GM18907 (cell line): Measurements from ENCODE around the gene CACNA2D2.

Experiments
- ATAC-seq: cut with Tn5 transposase; IDR thresholded peaks from one replicate; pipeline ENCODE4 v1.9.1; 2021; ENCODE audit warnings: mild to moderate bottlenecking, moderate library complexity; ENCODE audit not compliant: unreplicated experiment

The CACNA2D2 gene

DNA sequence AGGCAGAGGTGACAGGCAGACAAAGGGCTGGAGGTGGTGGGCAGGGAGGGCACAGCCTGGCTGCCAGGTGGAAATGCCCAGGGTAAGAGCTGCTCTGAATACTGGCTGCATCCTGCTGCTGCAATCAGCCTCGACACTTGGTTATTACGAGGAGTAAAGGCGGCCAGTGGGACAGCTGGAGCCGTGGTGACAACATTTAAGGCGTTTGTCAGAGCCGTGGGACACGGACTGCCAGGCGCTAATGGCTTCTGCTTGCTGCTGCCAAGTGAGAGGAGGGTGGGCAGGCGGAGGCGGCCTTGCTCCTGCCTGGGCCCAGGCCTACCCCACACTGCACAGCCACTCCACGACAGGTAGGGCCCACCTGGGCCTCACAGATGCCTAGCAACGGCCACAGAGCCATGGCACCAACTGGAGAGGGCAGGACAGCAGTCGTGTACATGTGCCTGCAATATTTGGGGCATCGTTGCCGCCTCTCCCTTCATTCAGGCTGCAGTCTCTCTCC is 94.9 kb downstream of the CACNA2D2 start:
- no peak for ATAC-seq

DNA sequence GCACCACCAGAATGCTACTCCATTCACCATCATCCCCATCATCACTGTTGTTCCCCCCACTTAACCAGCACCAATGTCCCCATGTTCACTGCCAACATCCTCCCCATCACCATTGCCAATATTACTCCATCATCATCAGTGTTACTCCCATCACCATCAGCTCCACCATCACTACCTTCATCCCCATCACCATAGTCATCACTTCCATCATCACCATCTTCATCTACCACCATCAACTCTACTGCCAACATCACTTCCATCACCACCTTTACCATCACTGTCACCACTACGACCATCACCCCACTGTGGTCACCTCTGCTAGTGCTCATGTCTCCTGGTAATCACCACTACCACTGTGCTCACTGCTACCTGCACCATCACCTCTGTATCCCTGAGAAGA is 96.9 kb downstream of the CACNA2D2 start:
- no peak for ATAC-seq

DNA sequence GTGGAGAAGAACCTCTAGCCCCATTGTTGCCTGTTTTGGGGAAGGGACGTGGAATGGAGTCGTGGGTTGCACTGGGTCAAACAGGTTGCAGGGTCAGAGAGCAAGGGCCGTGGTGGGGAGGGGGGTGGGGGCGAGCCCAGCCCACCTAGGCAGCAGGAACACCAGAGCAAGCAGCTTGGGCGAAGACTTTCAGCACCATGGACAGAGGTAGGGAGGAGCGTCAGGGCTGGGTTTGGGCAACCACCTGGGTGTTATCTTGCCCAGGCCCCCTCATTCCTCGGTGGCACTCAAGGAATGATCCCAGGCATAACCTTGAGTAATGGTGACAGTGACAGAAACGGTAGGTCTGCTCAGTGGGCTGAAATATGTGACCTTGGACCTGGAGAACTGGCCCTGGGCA is 98.2 kb downstream of the CACNA2D2 start:
- ATAC-seq = no peak

DNA sequence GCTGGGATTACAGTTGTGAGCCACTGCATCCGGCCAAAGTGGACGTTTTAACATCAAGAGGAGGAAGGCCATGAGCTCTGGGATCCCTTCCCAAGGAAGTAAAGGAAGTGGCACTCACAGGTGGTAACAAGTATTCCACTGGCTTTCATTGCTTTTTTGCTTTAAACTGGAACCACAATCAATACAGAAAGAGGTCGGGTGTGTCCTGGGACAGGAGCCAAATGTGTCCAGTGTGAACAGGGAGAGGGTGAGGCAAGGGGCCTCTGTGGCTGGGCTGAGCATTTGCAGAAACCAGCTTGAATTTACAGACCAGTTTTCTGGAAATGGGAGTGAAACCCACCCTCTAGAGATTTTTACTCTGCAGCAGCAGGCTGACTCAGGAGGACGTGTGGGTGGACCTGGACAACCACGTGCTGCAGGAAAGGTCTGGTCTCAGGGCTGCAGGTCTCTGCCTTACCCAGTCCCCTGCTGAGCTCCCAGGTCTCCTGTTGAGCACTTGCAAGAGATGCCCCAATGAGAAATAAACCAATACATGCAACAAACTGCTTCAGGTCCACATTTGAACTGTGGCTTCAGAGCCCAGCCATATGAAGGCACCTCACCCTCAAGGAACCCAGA is 101.3 kb downstream of the CACNA2D2 start:
- no peak for ATAC-seq

DNA sequence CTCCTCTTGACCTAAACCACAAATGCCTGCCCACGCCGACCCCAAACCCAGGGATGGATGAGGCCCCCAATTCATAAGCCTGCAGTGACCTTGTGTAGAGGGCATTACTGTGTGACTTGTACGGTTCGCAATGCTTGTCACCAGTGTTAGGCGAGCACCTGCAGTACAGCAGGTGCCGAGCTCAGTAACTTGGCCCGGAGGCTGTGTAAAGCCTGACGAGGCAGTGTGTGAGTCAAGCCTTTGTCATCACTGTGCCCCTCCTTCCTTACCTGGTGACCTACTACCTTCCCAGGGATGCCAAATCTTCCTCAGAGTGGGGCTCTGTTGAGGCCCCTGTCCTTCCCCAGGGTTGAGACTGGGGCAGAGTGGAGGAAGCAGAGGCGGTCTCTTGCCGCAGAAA is 106.9 kb downstream of the CACNA2D2 start:
- no peak for ATAC-seq

DNA sequence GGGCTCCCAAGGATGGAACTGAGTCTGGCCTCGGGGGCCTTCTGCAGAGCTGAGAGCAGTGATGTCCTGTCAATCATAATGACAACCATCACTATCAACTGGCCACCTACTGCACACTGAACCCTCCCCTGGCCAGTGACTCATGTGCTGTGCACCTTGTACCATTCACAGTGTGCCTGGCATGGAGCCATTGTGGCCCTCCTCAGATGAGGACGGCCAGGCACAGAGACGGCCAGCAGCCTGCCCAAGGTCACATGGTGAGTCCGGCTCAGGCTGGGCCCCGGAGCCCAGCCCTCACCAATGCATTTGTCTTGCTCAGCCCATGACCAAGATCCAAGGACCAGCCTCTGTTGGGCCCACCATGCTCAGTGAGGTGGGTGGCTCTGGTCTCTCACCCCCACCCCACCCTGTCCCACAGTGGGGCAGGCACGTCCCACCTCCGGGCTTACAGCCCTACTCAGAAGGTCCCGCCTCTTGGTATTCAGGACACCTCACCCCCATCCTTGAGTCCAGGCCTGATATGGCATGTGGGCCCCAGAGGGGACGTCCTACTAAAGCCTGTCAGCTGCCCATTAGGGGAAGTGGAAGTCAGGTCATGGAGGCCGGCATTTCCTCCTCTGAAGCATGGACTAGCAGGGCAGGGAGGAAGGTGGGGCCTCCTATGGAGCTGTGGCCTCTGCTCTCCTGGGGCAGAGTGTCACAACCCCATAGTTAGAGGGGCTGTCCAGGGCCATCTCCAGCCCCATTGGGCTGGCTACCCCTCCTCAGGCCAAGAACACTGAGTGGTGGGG is 108.2 kb downstream of the CACNA2D2 start:
- ATAC-seq = no peak

DNA sequence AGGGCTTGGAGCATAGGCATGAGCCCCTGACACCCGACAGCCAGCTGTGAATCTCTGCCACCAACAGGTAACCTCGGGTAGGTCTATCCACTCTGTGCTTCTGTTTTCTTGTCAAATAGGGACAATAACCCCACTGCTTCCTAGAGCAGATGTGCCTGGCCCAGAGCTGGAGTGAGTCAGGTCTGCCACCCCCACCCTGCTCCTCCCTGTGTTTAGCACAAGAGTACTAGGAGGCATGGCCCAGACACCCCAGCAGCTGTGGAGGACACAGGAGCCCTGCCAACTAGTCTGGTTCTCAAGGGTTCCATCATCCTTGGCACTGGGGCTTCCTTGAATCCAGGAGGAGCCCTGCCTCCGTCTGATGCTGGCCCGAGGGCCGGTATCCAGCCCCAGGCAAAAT is 110.4 kb downstream of the CACNA2D2 start:
- ATAC-seq = no peak

DNA sequence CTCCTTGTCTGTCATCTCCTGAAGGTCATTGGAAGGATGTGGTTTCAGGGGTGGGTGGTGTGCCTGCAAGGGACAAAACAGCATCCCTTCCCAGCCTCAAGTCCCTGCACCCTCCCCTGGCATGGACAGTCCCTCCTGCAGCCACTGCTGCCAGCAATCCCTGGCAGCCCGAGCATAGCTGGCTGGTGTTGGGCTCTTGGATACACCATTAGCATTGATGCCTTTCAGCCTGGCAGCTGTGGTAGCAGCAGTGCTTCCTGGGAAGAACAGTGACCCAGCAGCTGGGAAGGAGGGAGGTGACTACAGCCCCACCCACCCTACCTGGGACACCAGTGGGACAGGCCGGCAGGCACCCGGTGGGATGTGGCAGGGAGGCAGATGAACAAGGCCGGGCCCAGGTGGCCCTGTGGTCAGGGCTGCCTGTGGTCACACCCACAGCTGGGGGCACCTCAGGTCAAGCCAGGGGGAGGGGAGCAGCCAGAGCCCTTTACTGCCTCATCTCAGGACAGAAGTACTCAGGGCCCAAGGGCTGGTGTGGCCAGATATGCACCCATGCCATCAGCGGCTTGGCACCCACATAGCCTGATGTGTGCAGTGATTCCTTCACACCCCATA is 111.2 kb downstream of the CACNA2D2 start:
- no peak for ATAC-seq

DNA sequence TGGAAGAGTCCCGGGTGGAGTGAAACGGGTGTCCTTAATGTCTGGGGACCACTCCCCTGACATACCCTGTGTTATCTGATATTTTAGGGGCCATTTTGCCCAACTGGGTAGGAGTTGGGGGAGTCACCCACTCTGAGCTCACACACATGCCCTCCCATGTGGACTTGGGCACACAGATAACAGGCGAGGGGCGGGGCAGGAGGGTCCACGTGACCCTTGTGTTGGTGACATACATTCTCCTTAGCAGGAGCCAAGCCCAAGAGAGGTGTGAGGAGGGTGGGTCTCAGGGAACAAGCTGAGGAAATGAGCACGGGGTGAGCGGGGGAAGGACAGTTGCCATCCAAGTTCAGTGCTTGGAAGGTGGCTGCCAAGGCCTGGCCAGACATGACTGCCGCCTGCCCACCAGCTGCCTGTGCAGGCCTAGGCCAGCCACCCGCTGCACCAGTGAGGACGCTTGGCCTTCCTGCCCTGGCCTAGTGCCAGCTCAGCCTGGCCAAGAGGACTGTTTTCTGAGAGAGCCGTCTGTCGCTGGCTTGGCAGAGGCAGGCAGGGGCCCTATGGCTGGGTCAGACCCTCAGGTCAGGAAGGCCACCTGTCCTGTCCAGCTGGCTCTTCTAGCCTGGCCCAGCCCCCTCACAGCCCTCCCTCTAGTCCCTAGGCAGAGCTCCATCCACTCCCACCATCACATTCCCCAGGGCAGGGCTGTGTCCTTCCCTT is 112.8 kb downstream of the CACNA2D2 start:
- no peak for ATAC-seq

DNA sequence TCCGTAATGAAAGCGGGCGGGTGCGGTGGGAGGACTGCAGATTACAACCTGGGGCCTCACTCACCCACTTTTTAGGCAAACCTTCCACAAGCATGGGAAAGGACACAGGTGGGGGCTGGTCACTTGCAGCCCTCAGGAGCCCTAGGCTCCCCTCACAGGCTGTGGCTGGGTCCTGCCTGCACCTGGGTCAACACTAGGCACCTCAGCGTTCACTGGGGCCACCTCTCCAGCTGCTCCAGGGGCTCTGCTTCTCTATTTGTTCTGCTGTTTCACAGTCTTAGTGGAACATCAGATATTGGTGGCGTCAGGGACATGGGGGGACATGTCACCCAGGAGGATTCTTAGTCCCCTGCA is 114.0 kb downstream of the CACNA2D2 start:
- no peak for ATAC-seq

DNA sequence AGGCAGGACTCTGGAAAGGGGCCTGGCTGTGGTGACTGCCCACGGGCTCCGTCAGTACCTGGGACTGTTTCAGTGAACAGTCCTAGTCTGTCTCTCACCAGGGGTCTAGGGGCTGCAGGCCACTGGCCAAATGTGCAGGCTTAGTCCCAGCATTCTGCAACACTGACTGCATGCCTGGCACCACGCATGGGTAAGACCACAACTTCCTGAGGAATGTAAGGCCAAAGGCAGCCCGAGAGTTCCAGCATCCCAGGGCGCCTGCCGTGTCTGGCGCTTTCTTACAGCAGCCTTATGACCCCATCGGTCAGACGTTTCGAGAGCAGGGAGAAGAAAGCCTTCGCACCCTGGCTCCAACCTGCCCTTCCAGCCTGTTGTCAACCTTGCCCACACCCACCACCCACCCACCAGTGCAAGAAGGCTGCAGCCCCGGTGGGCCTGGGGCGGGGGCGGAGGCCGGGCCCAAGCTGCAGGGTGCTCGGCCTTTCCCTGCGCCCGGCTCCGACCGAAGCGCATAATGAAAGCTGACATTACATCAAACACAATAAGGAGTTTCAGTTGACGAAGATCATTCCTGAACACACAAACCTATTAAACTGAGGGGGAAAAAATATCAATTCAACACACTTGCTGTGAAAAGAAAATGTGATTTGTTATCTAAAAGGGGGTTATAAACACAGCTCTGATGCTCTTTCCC is 114.6 kb downstream of the CACNA2D2 start:
- ATAC-seq = no peak

DNA sequence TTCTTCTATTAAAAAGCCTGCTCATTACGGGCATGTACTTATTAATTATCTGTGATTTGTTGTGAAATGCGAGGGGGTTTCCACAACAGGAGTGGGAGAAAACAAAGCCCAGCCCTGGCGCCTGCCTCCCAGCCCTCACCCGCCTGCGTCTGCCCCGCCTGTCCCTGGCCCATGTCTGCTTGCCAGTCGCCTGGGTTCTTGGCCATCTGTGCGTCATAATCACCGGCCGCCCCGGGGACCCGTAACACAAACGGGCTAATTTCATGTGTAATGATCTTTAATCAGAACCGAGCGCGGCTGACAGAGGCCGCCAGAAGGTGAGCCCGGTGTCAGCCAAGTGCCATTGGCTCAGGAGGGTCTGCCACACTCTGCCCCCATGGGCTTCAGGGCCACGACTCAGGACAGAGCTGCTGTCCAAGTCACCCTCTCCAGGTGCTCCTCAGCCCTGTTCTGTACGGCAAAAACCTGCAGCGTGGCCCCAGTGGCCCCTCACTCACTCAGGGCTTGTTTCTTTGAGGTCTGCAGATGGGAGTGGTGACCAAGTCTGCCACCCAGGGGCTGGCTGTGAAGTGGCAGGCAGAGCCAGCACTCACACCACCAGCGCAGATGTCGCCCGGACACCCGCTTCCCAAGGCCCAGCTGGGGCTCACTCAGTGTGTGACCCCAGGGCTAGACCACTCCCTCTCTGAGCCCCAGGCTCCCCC is 115.3 kb downstream of the CACNA2D2 start:
- no peak for ATAC-seq

DNA sequence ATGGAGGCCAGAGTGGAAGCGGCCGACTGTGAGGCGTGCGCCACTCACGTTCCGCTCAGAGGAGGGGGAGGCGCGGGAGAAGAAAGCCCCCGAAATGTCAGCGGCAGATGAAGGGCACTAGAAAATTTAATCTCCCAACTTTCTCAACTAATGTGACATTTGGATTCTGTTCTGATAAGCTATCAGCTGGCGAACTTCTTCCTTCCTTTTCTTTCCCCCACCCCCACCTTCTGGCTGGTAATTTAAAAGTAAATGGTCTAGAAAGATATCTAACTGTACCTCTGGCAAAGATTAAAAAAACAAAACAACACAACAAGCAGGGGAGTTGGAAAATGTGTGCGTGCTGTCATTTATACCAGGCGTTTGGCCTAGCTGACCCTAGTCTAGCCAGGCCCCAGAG is 117.7 kb downstream of the CACNA2D2 start:
- no peak for ATAC-seq

DNA sequence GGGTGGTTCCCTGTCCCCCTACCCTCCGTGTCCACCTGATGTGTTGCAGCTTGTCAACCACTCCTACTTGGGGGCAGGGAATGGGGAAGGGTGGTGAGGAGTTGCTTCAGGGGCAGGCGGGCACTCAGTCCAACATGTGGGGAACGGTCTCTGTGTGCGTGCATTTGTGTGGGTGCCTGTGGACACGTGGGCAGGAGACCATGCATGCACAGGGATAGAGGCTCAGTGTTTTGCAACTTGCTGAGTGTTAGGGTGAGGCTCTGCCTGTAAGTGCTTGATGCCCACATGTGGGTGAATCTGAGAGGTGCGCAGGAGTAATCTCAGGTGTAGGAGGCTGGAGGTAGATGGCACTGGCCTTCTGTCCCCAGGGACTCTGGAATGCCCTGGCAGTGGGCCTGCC is 119.7 kb downstream of the CACNA2D2 start:
- no peak for ATAC-seq

DNA sequence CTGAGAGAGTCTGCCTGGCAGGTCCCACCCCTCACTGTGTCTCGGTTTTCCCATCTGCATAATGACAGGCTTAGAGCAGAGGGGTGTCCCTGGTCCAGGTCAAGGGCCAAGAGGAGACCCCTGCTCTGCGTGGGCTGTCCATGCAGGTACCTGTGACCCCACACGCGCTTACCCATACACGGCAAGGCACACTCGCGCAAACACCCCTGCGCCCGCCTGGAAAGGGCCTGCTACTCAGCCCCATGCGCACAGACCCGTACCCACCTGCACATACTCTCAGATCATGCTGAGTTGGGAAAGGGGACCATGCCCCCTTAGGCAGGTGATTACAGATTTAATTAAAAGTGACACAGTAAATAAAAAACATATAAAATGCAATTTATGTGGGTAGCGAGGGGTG is 120.7 kb downstream of the CACNA2D2 start:
- ATAC-seq = no peak

DNA sequence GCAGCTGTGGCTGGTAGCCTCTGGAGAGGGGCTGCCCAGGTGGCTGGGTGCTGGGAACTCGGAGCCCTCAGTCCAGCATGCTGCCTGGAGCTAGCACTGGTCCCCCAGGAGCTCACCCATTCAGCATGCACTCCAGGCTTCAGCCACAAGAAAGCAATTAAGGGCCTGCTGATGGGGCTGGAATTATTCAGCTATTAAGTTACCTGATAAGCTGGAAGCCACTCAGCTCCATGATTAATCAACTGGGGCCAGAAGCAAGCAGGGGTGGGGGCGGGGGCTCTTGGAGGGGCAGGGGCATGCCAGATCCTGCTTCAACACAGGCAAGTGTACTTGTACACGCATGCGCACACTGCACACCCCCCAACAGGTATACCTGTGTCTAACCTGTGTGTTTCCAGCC is 122.1 kb downstream of the CACNA2D2 start:
- no peak for ATAC-seq

DNA sequence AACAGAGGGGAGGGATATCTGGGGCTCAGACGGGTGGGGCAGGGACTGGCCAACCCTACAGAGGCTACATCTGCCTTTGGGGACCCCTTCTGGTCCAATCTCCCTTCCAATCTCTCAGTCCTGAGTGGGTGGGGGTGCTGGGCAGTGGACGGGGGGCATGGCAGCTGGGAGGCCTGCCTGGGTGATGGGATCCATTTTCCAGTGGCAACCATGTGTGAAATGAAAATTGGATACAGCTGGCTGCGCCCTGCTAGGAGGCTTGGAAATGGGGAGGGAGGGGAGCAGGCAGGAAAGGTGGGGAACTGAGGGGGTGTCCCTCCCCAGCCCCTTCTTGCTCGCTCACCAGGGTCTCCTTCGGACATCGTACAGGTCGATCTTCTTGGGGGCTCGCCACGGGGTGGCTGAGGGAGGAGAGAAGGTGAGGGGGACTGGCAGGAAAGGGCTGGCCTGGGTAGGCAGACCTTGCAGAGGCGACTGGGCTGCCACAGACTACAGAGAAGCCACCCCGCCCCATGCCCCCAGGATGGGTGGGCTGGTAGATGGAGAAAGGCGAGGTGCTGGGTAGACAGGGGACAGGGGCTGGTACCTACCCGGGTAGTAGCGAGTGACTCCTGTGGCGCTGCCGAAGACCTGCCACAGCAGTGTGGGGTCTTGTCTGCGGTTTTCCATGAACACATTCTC is 122.9 kb downstream of the CACNA2D2 start:
- ATAC-seq = no peak

DNA sequence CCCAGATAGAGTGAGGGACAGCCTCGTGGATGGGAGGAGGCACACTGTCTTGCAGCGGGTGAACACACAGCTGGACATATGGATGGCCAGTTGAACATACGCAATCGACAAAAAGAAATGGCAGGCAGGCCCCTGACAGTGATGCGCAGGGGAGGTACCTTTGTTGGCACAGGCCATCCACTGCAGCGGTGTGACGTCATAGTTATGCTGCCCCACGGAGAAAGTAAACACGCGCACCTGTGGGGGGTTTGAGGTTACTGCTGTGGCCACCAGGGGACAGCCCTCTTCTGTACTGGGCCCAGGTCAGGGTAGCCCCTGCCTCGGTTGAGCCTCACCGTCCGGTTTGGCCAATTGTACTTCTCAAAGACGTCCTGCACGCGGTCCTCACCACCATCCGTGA is 124.7 kb downstream of the CACNA2D2 start:
- no peak for ATAC-seq

DNA sequence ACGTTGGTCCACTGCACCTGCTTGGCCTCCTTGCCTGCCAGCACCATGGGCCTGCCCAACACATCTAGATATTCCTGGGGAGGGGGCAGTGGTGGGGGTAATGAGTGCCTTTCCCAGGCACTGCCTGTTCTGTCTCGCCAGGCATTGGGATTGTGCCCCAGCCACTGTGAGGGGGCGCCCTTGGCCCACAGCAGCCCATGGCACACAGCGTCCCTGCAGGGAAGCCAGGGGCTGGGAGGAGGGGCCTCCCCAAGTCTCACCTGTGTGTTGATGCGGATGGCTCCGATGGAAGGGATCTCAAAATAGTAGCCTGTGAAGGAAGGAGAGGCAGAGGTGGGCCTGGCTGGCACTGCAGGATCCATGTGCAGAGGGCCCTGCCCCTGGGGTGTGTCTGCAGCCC is 125.4 kb downstream of the CACNA2D2 start:
- no peak for ATAC-seq
